Lower leg skin (tissue), 3 donors: Measurements from ENCODE around the gene SEMA7A.

ENCODE experiments used
- CTCF ChIP-seq, 3 donors: fragments of 450-650 bp; IDR thresholded peaks; one replicate each; pipeline ENCODE4 v1.5.1; 2016; ENCODE audit warnings: antibody characterized with exemption in 3 of 3, mild to moderate bottlenecking in 3 of 3, moderate library complexity in 2 of 3
- POLR2A ChIP-seq, 2 donors: fragments of 450-650 bp; IDR thresholded peaks; one replicate each; pipeline ENCODE4 v1.6.1; 2016 to 2017; ENCODE audit warnings: antibody characterized with exemption in 2 of 2, mild to moderate bottlenecking in 1 of 2, moderate library complexity in 1 of 2

DNA sequence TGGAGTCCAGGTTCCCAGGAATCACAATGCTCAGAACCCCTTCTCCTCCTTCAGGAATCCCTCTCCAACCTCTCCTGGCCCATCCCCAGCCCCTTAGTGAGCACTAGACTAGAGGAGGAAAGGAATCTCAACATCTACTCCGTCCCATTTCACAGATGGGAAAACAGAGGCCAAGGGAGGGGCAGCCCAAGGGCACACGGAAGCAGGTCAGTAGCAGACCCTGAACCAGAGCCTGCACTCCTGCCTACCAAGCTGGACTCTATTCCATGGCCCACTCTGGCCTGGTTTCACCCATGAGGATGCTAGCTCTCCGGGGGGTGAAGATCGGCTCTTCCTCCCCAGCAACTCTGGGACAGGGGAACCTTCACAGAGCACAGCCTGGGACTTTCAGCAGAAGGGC, 14.3 kb downstream of the SEMA7A start:
- TF ChIP-seq CTCF (IDR thresholded peaks at IDR 0.05) (no peak), POLR2A (IDR thresholded peaks at IDR 0.05) (no peak)
